Measurements from ENCODE around the gene LRRC49. TPM values are rescaled to one million over a fixed set of nuclear protein-coding genes. Genes with fewer than 3 reads are reported as not detected.
"Not testable (repeated sequence)": the region's sequence is repeated elsewhere in the genome, so short reads cannot be mapped to it uniquely, and the experiment has no call there.

LRRC49 gene
- total RNA-seq, 1 experiment from 2014 or later = 16.4 TPM

DNA sequence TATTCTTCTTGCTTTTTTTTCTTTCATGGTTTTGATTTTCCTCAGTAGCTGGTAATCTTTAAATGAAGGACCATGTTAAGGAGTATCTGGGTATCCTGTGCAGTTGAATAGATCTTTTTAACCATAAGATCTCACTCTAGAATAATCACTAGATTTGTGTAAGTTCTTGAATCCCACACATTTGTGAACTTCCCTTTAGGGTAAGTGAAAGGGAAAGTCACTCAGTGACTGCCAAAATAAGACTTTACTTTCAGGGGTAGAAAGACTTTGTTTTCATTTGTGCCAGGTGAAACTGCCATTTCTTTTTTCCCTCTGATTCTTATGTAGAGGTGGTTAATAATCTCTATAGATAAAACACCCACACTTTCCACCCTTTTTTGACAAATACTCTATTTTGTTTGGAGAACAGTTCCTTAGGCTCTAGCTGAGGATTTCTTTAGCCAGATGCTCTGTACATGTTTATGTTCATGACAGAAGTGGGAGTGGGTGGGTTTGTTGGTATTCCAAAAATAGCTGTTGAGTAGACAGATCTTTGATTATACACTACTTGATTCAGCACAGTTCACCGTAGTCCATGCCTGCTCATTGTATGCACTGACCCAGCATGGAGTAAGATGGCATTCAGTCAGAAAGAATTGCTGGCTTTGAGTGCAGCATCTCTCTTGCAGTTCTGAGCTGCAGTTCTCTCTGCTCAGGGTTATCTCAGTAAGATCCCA, 28.5 kb downstream of the LRRC49 start:
- no peak for DNase-seq (ENCODE audit: low spot score)

DNA sequence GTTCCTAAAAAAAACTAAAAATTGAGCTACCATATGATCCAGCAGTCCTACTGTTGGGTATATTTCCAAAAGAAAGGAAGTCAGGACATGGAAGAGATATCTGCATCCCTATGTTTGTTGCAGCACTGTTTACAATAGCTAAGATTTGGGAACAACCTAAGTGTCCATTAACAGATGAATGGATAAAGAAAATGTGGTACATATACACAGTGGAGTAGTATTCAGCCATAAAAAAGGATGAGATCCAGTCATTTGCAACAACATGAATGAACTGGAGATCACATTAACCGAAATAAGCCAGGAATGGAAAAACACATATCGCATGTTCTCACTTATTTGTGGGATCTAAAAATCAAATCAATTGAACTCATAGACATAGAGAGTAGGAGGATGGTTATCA, 29.5 kb downstream of the LRRC49 start:
- DNase-seq (ENCODE audit: low spot score) = no peak

DNA sequence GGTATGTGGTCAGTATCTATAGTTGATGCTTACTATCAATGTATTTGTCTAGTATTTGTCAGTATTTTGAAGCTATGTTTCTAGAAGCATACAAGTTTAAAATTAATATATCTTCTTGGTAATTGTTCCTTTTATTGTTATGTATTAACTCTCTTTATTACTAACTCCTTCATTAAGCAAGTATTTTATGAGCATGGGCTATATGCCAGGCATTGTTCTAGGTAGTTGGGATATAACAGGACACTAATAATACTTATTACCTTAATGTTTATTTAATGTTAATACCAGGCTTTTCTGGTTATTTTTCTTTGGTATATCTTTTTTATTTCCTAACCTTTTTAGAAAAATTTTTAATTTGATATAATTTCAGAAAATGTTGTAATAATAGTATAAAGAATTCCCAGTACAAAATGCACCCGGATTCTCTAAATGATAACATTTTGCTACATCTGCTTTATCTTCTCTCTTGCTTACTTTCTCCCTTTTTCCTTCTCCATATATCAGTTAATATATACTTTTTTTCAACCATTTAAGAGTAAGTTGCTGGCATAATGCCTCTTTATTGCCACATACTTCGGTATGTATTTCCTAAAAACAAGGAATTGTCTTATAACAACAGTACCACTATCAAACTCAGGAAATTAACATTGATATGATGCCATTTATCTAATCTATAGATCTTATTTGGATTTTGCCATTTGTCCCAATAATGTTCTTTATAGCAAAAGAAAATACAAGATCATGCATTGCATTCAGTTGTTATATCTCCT, 30.9 kb downstream of the LRRC49 start:
- DNase-seq (ENCODE audit: low spot score) = no peak

DNA sequence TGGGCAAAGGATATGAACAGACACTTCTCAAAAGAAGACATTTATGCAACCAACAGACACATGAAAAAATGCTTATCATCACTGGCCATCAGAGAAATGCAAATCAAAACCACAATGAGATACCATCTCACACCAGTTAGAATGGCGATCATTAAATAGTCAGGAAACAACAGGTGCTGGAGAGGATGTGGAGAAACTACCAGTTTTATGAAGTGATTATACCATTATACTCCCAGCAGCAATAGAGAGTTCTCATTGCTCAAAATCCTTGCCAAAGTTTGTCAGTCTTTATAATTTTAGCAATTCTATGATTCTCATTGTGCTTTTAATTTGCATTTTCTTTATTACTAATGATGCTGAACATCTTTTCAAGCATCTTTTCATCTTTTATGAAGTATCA, 34.3 kb downstream of the LRRC49 start:
- not testable (repeated sequence) for DNase-seq (ENCODE audit: low spot score)

DNA sequence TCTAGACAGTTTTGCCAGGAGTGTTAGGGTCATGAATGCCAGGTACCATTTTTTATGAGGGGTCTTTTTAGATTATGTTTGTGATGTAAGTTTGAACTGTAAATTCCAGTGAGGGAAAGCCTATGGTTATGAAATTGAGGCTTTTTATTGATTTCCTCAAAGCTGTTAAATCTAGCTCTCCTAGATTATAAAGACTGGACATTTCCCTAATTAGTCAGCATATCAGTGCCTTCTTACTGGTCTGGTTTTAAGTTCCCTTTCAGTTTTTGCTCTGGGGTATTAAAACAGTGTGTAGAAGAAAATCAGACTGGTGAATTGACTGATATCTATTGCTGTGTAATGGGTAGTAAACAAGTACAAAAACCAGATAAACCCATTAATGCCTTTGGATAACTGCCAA, 39.2 kb downstream of the LRRC49 start:
- no peak for DNase-seq (ENCODE audit: low spot score)

DNA sequence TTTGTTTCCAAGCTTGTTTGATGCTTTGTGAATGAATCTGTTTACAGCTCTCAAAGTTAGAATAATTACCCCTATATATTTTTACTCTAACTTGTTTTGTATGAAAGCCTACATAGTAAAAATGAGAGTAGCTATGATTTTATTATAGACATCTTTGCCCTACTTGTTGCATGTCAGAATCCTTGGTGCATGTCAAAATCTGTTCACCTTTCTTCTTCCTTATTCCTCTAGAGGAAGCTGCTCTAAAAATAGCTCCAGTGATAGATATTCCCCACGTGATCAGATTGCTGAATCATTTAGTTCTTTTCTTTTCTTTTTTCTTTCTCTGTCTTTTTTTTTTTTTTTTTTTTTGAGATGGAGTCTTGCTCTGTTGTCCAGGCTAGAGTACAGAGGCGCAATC, 39.8 kb downstream of the LRRC49 start:
- DNase-seq (ENCODE audit: low spot score) = no peak

DNA sequence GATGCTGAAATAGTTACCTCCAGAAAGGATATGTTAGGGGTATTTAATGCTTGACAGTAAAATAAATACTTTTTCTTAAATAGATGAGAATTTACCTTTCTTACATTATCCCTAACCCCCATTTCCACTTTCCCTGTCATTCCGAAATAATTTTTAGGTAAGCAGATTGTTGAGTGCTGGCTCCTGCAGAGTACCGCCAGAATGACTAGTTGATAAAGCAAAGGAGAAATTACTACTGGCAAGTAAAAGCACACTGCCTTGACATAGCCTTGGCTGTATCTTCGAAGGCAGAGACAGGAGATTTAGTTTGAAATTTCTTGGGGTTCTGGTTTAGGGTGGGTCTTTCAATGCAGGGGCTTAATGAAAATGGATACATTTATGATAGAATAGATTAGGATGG, 40.8 kb downstream of the LRRC49 start:
- no peak for DNase-seq (ENCODE audit: low spot score)

DNA sequence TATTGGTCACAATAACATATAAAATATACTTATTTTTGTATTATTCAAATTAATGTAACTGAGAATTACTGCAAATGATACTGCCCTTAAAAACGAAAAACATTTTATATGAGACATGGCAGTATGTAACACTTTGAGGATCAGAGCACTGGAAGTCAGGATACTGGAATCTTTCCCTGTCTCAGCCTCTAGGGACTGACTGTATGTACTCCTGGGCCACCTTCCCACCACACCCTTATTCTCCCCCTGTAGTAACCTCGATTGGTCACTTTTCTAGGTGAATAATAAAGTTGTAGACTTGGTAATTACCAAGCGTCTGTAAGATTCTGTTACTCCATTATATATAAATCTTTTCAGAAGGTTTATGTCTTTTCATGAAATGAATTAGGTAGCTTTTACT, 43.0 kb downstream of the LRRC49 start:
- DNase-seq (ENCODE audit: low spot score) = no peak

DNA sequence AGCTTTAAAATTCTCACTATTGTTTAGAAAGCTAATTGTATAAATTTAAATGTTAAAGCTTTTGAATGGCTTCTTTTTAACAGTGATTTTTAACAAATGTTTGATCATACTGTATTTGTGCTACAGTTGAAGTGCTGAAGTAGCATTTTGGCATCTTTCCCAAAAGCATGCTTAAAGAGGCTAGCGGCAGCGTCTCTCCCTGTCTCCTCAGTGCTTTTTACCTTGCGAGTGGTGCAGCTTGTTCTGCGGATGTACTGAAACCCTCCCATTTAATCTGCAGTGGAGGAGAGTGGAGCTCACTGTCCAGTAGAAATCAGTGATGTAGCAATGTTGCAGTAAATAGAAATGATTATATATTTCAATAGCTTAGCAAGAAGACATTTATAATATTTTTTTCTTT, 43.7 kb downstream of the LRRC49 start:
- DNase-seq (ENCODE audit: low spot score) = no peak

DNA sequence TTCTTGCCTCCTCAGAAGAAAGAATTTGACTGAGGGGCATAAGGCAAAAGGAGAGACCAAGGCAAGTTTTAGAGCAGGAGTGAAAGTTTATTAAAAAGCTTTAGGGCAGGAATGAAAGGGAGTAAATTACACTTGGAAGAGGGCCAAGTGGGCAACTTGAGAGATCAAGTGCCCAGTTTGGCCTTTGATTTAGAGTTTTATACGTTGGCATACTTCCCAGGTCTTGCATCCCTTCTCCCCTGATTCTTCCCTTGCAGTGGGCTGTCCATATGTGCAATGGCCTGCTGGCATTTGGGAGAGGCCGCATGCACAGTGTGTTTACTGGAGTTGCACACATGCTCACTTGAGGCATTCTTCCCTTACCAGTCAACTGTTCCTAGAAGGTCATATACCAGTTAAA, 50.7 kb downstream of the LRRC49 start:
- DNase-seq (ENCODE audit: low spot score) = not testable (repeated sequence)

DNA sequence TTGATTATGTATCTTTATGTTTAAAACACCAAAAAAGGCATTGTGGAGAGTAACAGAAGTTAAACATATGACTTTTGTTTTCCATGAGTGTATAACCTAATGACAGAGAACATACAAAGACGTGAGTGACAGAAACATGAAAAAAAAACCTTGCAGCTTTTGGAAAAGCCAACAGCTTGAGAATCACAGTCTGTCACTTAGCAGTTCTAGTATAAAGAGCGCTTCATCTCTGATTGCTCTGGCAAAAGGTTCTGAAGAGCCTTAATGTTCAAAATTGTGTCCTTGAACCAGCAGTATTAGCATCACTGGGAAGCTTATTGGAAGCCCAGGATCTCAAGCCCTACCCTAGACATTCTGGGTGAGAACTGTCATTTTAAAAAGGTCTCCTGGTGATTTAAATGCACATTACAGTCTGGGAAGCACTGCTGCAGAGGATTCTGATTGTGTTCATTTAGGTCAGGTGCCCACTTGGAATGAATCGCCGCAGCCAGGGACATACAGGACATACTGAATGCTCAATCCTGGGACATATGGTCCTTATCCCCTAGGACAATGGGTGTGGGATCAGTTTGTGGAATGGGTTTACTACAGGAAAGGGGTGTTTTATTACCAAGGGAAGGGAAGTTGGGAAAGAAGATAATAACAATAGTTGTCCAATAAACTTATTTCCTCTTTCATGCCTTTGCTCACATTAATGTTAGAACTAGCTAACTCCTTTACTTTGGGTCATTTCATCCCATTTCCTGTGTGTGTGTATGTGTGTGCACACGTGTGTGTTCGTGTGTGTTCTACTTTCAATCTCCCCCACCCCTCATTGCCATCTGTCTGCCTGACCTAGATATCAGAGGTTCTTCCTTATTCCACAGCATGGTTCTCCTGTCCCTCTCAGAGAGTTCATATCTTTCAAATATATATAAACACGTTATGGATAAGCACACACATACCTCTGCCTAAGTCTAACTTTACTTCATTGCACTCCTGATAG, 55.0 kb downstream of the LRRC49 start:
- no peak for DNase-seq (ENCODE audit: low spot score)

DNA sequence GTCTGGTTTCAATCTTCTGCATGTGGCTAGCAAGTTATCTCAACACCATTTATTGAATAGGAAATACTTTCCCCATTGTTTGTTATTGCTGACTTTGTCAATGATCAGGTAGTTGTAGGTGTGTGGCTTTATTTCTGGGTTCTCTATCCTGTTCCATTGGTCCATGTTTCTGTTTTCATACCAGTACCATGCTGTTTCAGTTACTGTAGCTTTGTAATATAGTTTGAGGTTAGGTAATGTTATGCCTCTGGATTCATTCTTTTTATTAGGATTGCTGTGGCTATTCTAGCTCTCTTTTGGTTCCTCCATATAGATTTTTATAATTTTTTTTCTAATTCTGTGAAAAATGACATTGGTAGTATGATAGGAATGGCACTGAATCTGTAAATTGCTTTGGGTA, 58.3 kb downstream of the LRRC49 start:
- DNase-seq (ENCODE audit: low spot score) = no peak

DNA sequence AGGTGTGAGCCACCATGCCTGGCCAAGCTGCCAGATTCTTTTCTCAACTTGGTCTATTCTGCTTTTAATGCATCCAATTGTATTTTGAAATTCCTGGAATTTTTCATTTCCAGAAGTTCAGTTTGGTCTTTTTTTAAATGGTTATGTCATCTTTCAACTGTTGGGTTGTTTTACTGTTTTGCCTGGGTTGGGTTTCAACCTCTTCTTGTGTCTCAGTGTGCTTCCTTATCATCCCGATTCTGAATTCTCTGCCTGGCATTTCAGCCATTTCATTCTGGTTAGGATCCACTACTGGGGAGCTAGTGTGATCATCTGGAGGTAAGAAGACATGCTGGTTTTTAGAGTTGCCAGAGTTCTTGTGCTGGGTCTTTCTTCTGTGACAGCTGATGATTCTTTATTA, 61.5 kb downstream of the LRRC49 start:
- DNase-seq (ENCODE audit: low spot score) = no peak

DNA sequence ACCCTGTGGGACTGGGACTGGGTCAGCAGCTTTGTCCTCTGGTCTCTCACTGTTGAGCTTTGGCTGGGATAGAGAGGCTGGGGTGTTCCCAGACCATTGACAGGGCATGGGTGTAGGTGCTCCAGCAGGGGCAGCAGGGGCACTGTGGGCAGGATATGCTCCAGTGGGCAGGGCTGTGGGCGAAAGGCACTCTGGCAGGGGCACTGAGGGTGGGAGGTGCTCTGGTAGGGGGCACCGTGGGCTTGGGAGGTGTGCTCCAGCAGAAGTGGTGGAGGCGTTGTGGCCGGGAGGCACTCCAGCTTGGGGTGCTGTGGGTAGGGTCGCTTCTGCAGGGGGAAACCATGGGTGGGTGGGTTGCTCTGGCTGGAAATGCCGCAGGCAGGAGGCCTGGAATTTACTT, 62.1 kb downstream of the LRRC49 start:
- DNase-seq (ENCODE audit: low spot score) = no peak

DNA sequence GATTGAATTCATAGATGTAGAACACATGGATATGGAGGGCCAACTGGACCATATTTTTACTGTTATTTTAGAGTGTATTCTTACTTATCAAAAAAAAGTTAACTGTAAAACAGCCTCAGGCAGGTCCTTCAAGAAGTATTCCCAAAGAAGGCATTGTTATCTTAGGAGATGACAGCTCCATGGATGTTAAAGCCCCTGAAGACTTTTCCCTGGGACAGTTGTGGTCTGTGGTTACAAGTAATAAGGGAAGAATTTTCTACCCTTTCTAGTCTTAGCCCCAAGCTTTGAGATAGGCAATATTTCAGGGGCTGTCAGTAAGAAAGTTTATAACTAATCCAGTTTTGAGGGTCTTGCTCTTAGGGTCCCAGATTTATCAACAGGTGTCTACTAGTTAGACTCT, 62.5 kb downstream of the LRRC49 start:
- DNase-seq (ENCODE audit: low spot score) = peak; percentile 15

DNA sequence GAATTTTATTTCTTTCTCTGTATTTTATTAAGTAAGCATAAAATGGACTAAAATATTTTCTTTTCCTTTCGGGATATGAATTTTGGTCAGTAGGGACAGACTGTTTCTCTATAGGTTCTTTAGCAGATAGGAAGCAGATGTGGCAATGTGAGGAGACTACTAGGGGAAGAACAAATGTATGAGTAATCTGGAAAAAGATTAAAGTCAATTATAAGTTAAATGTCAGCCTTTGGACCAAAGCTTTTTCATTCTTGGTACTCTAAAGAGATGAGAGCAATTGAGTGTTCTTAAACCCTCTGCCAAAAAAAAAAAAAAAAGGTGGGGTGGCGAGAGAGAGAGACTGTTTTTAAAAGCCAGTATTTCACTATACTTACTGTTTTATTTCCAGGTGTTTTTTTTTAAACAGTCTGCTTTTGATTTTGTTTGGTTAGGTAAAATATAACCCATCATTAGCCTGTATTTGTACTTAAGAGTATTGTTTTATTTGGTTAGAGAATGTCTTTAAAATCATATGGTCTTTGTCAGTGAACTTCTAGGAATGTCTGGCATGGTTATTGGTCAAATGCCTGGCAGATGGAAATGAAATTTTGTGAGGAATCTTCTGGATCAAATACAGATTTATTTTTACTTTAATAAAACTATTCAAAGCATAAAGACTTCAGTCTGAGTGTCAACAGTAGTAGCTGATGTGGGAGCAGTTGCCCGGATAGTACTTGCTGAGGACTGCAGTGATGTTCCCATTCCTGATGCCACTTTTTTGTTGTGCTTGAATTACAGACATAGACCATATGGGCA, 63.8 kb downstream of the LRRC49 start:
- no peak for DNase-seq (ENCODE audit: low spot score)

DNA sequence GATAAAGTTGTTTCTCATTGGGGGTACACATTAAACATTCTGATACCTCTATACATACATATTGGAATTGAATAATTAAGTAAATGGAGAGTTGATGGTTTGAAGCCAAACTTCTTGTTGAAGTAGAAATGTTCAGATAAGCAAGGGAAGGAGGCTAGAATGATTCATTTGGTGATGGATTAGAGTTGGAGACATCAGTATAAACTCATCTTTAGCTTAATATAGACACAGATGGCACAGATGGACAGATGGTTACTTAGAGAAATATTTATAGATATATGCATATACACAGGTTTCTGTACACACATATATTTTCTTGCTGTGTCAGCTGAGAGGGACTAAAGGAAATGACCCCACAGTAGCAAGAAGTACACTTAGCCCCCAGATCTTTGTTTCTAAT, 69.5 kb downstream of the LRRC49 start:
- no peak for DNase-seq (ENCODE audit: low spot score)

DNA sequence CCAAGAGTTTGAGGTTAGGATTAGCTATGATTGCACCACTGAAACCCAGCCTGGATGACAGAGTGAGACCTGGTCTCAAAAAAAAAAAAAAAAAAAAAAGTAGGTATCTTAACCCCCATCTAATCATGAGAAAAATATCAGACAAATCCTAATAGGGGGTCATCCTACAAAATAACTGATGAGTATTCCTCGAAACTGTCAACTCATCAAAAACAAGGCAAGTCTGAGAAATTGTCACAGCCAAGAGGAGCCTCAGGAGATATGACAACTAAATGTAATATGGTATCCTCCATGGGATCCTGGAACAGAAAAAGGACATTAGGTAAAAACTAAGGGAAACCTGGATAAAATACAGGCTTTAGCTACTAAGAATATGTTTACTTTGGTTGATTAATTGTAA, 70.6 kb downstream of the LRRC49 start:
- no peak for DNase-seq (ENCODE audit: low spot score)

DNA sequence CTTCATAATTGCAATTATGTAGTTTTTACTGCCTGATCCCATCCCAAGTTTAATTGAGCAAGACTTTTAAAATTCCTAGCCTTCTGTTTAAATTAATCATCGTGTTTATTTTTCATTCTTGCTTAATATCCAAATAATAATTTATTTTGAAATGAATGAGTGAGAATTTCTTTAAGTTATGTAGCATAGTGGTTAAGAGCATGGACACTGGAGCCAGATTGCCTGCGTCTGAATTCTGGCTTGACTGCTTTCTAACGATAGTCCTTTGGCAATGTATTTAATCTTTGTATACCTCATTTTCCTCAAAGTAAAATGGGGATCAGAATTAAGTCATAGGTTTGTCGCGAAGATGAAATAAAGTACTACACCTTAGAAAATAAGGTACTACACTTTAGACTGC, 71.4 kb downstream of the LRRC49 start:
- DNase-seq (ENCODE audit: low spot score) = no peak

DNA sequence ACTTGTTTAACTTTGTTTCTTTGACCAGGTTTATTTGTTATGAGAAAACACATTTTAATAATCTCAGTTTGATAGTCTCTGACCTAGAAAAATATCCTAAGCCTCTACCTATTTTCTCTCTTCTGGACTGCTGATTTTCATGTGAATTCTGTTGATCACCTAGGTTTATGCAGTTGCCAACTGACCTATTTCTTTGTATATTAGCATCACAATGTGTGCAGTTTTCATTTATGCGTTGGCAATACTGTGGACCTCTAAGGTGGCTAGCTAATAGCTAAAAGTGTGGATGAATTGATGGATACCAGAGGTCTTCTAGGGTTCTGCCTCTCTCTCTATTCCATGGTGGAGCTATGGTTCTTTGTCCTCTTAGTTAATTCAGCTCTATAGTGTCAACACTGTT, 72.1 kb downstream of the LRRC49 start:
- no peak for DNase-seq (ENCODE audit: low spot score)

DNA sequence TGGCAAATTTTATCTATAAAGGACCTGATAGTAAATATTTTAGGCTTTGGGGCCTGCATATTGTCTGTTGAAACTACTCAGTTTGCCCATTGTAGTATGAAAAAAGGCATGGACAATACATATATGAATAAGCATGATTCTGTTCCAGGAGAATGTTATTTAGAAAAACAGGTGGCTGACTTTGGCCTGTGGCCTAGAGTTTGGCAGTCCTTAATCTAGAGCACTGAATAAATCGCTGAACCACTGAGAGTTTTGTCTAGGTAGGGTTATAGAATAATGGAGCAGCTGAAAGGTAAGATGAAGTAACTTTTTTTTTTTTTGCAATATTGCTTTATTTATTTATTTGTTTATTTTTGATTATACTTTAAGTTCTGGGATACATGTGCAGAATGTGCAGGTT, 75.0 kb downstream of the LRRC49 start:
- DNase-seq (ENCODE audit: low spot score) = no peak
